WTC11 (cell line): Measurements from ENCODE around the gene PAN3. TPM values are rescaled to one million over a fixed set of nuclear protein-coding genes. Genes with fewer than 3 reads are reported as not detected.

ENCODE experiments used
- ATAC-seq: fragments of 200-7000 bp; cut with Tn5 transposase; 2 replicates; pipeline ENCODE4 v1.10.0; 2021; ENCODE audit warnings: mild to moderate bottlenecking, moderate library complexity
- CTCF ChIA-PET: fragments of 300-600 bp; sonication (Branson Sonifier 250); formaldehyde crosslinking; loops from one replicate; lab custom pipeline; 2021; ENCODE audit warnings: antibody characterized with exemption; lab: Charles Lee
- POLR2A ChIA-PET: fragments of 350-600 bp; sonication (Branson Sonifier 250); formaldehyde crosslinking; loops from one replicate; lab custom pipeline; 2021; ENCODE audit warnings: antibody characterized with exemption; lab: Charles Lee
- DNase-seq: peaks from one replicate; pipeline ENCODE4 v3.0.0; 2021; ENCODE audit warnings: low spot score
- H3K27ac Mint-ChIP-seq: 2 replicates; pipeline ENCODE4 v1.8.0; 2021; ENCODE audit warnings: mixed read lengths
- H3K27me3 Mint-ChIP-seq: 2 replicates; pipeline ENCODE4 v1.8.0; 2021; ENCODE audit warnings: low read depth, mild to moderate bottlenecking, moderate library complexity, mixed read lengths
- H3K36me3 Mint-ChIP-seq: 2 replicates; pipeline ENCODE4 v1.8.0; 2021; ENCODE audit warnings: mixed read lengths
- H3K4me1 Mint-ChIP-seq: 2 replicates; pipeline ENCODE4 v1.8.0; 2022; ENCODE audit warnings: mixed read lengths
- H3K4me3 Mint-ChIP-seq: 2 replicates; pipeline ENCODE4 v1.8.0; 2021; ENCODE audit warnings: mild to moderate bottlenecking, moderate library complexity, mixed read lengths
- H3K9me3 Mint-ChIP-seq: 2 replicates; pipeline ENCODE4 v1.8.0; 2021; ENCODE audit warnings: mixed read lengths
- ATF1 ChIP-seq: sonication (generic); formaldehyde crosslinking; IDR thresholded peaks from 2 replicates; pipeline ENCODE4 v1.8.1; 2023; ENCODE audit warnings: mild to moderate bottlenecking, moderate library complexity, missing genetic modification reagents
- EMX1 ChIP-seq: fragments of 250-450 bp; sonication (Bioruptor Pico); IDR thresholded peaks from 2 replicates; pipeline ENCODE4 v1.8.0; 2021; ENCODE audit warnings: mild to moderate bottlenecking
- FOXJ3 ChIP-seq: sonication (generic); formaldehyde crosslinking; IDR thresholded peaks from 2 replicates; pipeline ENCODE4 v1.9.0; 2021; ENCODE audit warnings: missing genetic modification reagents, mild to moderate bottlenecking, borderline replicate concordance
- FOXP1 ChIP-seq: sonication (generic); formaldehyde crosslinking; IDR thresholded peaks from 2 replicates; pipeline ENCODE4 v1.8.0; 2022; ENCODE audit warnings: missing genetic modification reagents, mild to moderate bottlenecking, moderate library complexity, borderline replicate concordance
- GRHL2 ChIP-seq: fragments of 250-450 bp; sonication (Bioruptor Pico); IDR thresholded peaks from 2 replicates; pipeline ENCODE4 v1.8.0; 2022; ENCODE audit warnings: mild to moderate bottlenecking, moderate library complexity; ENCODE audit not compliant: insufficient replicate concordance, severe bottlenecking
- HMGA2 ChIP-seq: fragments of 250-450 bp; sonication (Bioruptor Pico); IDR thresholded peaks from 2 replicates; pipeline ENCODE4 v1.4.0; 2021; ENCODE audit warnings: mild to moderate bottlenecking, moderate library complexity
- JAZF1 ChIP-seq: fragments of 250-450 bp; sonication (Bioruptor Pico); IDR thresholded peaks from 2 replicates; pipeline ENCODE4 v1.9.0; 2021; ENCODE audit warnings: moderate library complexity, mild to moderate bottlenecking, inconsistent platforms
- MYBL2 ChIP-seq: sonication (generic); formaldehyde crosslinking; IDR thresholded peaks from 2 replicates; pipeline ENCODE4 v1.8.1; 2023; ENCODE audit warnings: mild to moderate bottlenecking, moderate library complexity, missing genetic modification reagents
- NR1H2 ChIP-seq: sonication (generic); formaldehyde crosslinking; IDR thresholded peaks from 2 replicates; pipeline ENCODE4 v1.9.0; 2021; ENCODE audit warnings: mild to moderate bottlenecking, moderate library complexity, missing genetic modification reagents
- ZNF121 ChIP-seq: sonication (generic); formaldehyde crosslinking; IDR thresholded peaks from 2 replicates; pipeline ENCODE4 v1.8.0; 2023; ENCODE audit warnings: missing genetic modification reagents
- ZNF232 ChIP-seq: sonication (generic); formaldehyde crosslinking; IDR thresholded peaks from 2 replicates; pipeline ENCODE4 v1.8.0; 2022; ENCODE audit warnings: mild to moderate bottlenecking, missing genetic modification reagents
- total RNA-seq: library from RNA; stranded (reverse); gene quantifications from 3 replicates; pipeline ENCODE4 v1.2.3, GENCODE V29; 2021
- TF ChIP-seq, protein P1 (sequence below): sonication (generic); formaldehyde crosslinking; IDR thresholded peaks from 2 replicates; pipeline ENCODE4 v1.8.1; 2023; ENCODE audit warnings: mild to moderate bottlenecking, missing genetic modification reagents
- TF ChIP-seq, protein P2 (sequence below): fragments of 250-450 bp; sonication (Bioruptor Pico); IDR thresholded peaks from 2 replicates; pipeline ENCODE4 v2.1.2; 2022; ENCODE audit warnings: mild to moderate bottlenecking, moderate library complexity
- TF ChIP-seq, protein P3 (sequence below): sonication (generic); formaldehyde crosslinking; IDR thresholded peaks from 2 replicates; pipeline ENCODE4 v1.8.1; 2023; ENCODE audit warnings: mild to moderate bottlenecking, missing genetic modification reagents, moderate library complexity
- TF ChIP-seq, protein P4 (sequence below): sonication (generic); formaldehyde crosslinking; IDR thresholded peaks from 2 replicates; pipeline ENCODE4 v1.8.1; 2023; ENCODE audit warnings: mild to moderate bottlenecking, missing genetic modification reagents
- TF ChIP-seq, protein P5 (sequence below): sonication (generic); formaldehyde crosslinking; IDR thresholded peaks from 2 replicates; pipeline ENCODE4 v1.8.0; 2023; ENCODE audit warnings: missing genetic modification reagents, mild to moderate bottlenecking, borderline replicate concordance
- TF ChIP-seq, protein P6 (sequence below): sonication (generic); formaldehyde crosslinking; IDR thresholded peaks from 2 replicates; pipeline ENCODE4 v1.8.1; 2022; ENCODE audit warnings: missing genetic modification reagents, borderline replicate concordance
- TF ChIP-seq, protein P7 (sequence below): sonication (generic); formaldehyde crosslinking; IDR thresholded peaks from 2 replicates; pipeline ENCODE4 v1.8.0; 2022; ENCODE audit warnings: mild to moderate bottlenecking, missing genetic modification reagents
- TF ChIP-seq, protein P8 (sequence below): sonication (generic); formaldehyde crosslinking; IDR thresholded peaks from 2 replicates; pipeline ENCODE4 v1.8.1; 2023; ENCODE audit warnings: mild to moderate bottlenecking, missing genetic modification reagents, moderate library complexity
- TF ChIP-seq, protein P9 (sequence below): sonication (generic); formaldehyde crosslinking; IDR thresholded peaks from 2 replicates; pipeline ENCODE4 v1.8.1; 2023; ENCODE audit warnings: mild to moderate bottlenecking, moderate library complexity, missing genetic modification reagents

Gene PAN3
- total RNA-seq, 1 experiment from 2014 or later: 37.8 TPM

DNA sequence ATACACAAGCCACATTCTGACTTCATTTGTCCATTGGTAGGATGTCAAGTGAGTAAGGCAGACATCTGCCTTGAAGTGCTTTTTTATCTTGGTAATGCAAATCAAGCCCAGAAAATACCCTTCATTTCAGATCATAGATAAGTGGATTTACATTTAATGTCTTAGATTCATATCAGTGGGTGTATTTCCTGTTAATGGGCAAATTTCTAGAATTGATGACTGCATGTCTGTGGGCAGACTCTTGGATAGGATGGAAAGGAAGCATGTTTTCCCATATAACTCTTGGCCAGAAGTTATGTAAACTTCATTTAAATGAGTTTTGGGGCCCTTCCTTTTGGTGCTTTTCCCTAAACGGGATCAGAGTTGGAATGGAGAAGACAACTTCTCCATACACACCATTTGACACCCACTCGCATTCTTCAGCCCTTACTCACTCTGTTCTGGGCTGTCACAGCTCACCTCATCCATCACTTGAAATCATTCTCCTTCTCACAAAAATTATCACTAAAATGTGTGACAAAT, 202.0 kb downstream of the PAN3 start:
- CTCF ChIA-PET: no interaction called here
- ATAC-seq: no peak
- Mint-ChIP-seq H3K27ac (no peak overlapping the region), H3K9me3 (no peaks in the 10 kb centered on the region), H3K4me1 (peaks cover 4% of the 10 kb centered on the region), H3K4me3 (no peak overlapping the region), H3K27me3 (no peaks in the 10 kb centered on the region), H3K36me3 (peaks cover 40% of the 10 kb centered on the region)
- POLR2A ChIA-PET: no interaction called here
- no peak for DNase-seq
- TF ChIP-seq FOXJ3 (CRISPR knock-in tag) (no peak), NR1H2 (CRISPR knock-in tag) (no peak), JAZF1 (CRISPR knock-in tag) (no peak), ZNF121 (no peak), MYBL2 (no peak), EMX1 (CRISPR knock-in tag) (no peak), FOXP1 (CRISPR knock-in tag) (no peak), GRHL2 (CRISPR knock-in tag) (no peak), ATF1 (no peak), HMGA2 (no peak), ZNF232 (CRISPR knock-in tag) (no peak)
- TF ChIP-seq, protein P1, sequence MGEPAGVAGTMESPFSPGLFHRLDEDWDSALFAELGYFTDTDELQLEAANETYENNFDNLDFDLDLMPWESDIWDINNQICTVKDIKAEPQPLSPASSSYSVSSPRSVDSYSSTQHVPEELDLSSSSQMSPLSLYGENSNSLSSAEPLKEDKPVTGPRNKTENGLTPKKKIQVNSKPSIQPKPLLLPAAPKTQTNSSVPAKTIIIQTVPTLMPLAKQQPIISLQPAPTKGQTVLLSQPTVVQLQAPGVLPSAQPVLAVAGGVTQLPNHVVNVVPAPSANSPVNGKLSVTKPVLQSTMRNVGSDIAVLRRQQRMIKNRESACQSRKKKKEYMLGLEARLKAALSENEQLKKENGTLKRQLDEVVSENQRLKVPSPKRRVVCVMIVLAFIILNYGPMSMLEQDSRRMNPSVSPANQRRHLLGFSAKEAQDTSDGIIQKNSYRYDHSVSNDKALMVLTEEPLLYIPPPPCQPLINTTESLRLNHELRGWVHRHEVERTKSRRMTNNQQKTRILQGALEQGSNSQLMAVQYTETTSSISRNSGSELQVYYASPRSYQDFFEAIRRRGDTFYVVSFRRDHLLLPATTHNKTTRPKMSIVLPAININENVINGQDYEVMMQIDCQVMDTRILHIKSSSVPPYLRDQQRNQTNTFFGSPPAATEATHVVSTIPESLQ: no peak
- TF ChIP-seq, protein P2, sequence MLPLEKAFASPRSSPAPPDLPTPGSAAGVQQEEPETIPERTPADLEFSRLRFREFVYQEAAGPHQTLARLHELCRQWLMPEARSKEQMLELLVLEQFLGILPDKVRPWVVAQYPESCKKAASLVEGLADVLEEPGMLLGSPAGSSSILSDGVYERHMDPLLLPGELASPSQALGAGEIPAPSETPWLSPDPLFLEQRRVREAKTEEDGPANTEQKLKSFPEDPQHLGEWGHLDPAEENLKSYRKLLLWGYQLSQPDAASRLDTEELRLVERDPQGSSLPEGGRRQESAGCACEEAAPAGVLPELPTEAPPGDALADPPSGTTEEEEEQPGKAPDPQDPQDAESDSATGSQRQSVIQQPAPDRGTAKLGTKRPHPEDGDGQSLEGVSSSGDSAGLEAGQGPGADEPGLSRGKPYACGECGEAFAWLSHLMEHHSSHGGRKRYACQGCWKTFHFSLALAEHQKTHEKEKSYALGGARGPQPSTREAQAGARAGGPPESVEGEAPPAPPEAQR: no peak
- TF ChIP-seq, protein P3, sequence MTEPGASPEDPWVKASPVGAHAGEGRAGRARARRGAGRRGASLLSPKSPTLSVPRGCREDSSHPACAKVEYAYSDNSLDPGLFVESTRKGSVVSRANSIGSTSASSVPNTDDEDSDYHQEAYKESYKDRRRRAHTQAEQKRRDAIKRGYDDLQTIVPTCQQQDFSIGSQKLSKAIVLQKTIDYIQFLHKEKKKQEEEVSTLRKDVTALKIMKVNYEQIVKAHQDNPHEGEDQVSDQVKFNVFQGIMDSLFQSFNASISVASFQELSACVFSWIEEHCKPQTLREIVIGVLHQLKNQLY (CRISPR knock-in tag): no peak
- TF ChIP-seq, protein P4, sequence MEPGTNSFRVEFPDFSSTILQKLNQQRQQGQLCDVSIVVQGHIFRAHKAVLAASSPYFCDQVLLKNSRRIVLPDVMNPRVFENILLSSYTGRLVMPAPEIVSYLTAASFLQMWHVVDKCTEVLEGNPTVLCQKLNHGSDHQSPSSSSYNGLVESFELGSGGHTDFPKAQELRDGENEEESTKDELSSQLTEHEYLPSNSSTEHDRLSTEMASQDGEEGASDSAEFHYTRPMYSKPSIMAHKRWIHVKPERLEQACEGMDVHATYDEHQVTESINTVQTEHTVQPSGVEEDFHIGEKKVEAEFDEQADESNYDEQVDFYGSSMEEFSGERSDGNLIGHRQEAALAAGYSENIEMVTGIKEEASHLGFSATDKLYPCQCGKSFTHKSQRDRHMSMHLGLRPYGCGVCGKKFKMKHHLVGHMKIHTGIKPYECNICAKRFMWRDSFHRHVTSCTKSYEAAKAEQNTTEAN (CRISPR knock-in tag): no peak
- TF ChIP-seq, protein P5, sequence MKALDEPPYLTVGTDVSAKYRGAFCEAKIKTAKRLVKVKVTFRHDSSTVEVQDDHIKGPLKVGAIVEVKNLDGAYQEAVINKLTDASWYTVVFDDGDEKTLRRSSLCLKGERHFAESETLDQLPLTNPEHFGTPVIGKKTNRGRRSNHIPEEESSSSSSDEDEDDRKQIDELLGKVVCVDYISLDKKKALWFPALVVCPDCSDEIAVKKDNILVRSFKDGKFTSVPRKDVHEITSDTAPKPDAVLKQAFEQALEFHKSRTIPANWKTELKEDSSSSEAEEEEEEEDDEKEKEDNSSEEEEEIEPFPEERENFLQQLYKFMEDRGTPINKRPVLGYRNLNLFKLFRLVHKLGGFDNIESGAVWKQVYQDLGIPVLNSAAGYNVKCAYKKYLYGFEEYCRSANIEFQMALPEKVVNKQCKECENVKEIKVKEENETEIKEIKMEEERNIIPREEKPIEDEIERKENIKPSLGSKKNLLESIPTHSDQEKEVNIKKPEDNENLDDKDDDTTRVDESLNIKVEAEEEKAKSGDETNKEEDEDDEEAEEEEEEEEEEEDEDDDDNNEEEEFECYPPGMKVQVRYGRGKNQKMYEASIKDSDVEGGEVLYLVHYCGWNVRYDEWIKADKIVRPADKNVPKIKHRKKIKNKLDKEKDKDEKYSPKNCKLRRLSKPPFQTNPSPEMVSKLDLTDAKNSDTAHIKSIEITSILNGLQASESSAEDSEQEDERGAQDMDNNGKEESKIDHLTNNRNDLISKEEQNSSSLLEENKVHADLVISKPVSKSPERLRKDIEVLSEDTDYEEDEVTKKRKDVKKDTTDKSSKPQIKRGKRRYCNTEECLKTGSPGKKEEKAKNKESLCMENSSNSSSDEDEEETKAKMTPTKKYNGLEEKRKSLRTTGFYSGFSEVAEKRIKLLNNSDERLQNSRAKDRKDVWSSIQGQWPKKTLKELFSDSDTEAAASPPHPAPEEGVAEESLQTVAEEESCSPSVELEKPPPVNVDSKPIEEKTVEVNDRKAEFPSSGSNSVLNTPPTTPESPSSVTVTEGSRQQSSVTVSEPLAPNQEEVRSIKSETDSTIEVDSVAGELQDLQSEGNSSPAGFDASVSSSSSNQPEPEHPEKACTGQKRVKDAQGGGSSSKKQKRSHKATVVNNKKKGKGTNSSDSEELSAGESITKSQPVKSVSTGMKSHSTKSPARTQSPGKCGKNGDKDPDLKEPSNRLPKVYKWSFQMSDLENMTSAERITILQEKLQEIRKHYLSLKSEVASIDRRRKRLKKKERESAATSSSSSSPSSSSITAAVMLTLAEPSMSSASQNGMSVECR (CRISPR knock-in tag): no peak
- TF ChIP-seq, protein P6, sequence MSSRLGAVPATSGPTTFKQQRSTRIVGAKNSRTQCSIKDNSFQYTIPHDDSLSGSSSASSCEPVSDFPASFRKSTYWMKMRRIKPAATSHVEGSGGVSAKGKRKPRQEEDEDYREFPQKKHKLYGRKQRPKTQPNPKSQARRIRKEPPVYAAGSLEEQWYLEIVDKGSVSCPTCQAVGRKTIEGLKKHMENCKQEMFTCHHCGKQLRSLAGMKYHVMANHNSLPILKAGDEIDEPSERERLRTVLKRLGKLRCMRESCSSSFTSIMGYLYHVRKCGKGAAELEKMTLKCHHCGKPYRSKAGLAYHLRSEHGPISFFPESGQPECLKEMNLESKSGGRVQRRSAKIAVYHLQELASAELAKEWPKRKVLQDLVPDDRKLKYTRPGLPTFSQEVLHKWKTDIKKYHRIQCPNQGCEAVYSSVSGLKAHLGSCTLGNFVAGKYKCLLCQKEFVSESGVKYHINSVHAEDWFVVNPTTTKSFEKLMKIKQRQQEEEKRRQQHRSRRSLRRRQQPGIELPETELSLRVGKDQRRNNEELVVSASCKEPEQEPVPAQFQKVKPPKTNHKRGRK (CRISPR knock-in tag): no peak
- TF ChIP-seq, protein P7, sequence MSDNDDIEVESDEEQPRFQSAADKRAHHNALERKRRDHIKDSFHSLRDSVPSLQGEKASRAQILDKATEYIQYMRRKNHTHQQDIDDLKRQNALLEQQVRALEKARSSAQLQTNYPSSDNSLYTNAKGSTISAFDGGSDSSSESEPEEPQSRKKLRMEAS (CRISPR knock-in tag): no peak
- TF ChIP-seq, protein P8, sequence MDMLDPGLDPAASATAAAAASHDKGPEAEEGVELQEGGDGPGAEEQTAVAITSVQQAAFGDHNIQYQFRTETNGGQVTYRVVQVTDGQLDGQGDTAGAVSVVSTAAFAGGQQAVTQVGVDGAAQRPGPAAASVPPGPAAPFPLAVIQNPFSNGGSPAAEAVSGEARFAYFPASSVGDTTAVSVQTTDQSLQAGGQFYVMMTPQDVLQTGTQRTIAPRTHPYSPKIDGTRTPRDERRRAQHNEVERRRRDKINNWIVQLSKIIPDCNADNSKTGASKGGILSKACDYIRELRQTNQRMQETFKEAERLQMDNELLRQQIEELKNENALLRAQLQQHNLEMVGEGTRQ (CRISPR knock-in tag): no peak
- TF ChIP-seq, protein P9, sequence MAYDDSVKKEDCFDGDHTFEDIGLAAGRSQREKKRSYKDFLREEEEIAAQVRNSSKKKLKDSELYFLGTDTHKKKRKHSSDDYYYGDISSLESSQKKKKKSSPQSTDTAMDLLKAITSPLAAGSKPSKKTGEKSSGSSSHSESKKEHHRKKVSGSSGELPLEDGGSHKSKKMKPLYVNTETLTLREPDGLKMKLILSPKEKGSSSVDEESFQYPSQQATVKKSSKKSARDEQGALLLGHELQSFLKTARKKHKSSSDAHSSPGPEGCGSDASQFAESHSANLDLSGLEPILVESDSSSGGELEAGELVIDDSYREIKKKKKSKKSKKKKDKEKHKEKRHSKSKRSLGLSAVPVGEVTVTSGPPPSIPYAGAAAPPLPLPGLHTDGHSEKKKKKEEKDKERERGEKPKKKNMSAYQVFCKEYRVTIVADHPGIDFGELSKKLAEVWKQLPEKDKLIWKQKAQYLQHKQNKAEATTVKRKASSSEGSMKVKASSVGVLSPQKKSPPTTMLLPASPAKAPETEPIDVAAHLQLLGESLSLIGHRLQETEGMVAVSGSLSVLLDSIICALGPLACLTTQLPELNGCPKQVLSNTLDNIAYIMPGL (CRISPR knock-in tag): no peak
